GM18499 (cell line): ENCODE results near the gene LPAR5.
"Not testable (repeated sequence)": the region's sequence is repeated elsewhere in the genome, so short reads cannot be mapped to it uniquely, and the experiment has no call there.

Experiments used
- ATAC-seq: cut with Tn5 transposase; IDR thresholded peaks from one replicate; pipeline ENCODE4 v1.9.1; 2021; ENCODE audit warnings: moderate number of reproducible peaks; ENCODE audit not compliant: insufficient read depth, unreplicated experiment

The LPAR5 gene

DNA sequence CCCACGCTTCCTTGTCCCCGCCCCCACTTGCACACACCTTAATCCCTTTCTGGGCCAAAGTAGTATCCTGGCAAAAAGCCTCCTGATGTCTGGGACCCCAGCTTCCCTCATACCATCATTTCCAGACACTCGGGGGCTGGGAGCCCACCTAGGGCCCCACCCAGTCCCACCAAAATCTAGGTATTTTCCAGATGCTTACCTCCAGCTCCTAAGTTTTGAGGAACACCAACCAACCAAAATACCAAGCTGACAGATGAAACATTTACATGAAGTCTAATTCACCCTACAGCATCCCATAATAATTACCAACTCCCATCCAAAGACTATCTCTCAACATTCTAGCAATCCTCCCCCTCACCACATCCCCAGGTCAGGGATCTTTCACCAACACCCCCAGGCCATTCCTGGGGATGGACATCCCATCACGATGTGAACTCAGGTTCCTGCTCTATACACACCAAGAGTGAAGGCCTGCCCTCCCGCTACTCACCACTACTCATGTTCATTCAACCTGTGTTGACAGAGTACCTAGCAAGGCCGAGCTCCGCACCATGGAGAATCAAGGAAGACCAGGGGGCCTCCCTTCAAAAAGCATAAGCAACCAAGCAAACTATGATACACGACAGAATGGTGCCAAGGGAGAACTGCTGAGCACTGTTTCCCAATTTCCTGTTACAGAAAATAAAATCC is 27.0 kb downstream of the LPAR5 start:
- no peak for ATAC-seq

DNA sequence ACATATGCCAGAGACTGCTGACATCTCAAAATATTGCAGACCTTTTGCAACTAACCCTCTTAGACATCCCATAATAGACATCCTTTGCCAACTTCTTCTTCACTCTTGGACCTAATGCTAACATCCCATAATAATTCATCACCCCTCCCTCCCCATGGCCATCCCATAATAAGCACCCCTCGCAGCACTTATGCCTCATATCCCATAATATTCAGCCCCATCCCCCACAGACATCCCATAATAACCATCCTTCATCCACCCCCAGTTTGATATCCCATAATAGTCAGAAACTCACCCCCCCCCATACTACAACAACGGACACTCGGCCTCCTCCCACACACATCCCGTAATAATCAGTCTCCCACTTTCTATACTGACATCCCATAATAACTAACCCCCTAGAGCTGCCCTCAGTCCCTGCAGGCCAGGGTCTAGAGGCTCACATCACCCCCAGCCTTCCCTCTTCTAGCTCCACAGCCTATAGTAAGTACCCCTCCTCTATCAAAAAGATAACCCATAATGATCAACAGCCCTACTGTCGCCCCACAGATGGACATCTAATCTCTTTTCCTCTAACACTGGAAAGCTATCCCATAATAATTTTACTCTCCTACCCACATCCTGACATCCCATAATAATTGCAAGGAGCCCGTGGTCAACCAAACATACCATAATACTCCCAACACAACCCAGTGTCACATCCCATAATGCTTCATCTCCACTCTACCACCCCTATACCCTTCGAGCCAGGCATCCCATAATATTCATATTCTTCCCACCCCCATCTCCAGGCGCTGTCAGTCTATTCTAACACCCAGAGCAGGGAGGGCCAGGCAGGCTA is 27.8 kb downstream of the LPAR5 start:
- no peak for ATAC-seq

DNA sequence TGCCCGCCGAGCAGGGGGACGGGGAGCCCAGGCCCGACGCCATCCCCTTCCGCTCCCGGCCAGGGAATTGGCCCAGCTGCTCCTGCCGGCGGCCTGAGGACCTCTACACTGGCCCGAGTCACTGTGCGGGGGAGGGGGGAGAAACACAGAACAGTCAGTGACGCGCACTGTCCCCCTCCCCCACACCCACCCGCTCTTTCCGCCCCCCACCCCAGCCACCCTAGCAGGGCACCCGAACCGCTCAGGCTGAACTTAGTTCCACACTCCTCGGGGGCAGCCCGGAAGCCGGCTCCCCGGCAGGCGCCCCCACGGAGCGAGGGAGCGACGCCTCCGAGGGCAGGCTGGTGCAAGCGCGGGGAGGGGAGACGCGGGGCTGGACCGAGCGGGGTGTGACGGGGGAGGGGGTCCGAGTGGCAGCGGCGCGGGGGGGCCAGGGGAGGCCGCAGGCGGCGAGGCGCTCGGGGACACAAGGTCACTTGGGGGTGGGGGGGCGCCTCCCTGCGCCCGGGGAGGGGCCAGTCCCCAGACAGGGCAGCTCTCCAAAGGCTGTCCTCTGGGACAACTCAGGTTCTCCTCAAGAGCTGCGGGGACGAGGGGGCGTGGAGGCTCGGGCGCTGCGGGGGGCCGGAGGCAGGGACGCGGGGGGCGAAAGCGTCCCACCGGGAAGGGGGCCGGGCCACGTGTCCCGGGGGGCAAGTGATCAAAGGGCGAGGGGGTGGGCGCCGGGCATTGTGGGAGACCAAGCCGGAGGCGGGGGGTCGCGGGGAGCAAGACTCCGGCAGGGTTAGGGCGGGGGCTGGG is 29.2 kb downstream of the LPAR5 start:
- ATAC-seq, result no peak

DNA sequence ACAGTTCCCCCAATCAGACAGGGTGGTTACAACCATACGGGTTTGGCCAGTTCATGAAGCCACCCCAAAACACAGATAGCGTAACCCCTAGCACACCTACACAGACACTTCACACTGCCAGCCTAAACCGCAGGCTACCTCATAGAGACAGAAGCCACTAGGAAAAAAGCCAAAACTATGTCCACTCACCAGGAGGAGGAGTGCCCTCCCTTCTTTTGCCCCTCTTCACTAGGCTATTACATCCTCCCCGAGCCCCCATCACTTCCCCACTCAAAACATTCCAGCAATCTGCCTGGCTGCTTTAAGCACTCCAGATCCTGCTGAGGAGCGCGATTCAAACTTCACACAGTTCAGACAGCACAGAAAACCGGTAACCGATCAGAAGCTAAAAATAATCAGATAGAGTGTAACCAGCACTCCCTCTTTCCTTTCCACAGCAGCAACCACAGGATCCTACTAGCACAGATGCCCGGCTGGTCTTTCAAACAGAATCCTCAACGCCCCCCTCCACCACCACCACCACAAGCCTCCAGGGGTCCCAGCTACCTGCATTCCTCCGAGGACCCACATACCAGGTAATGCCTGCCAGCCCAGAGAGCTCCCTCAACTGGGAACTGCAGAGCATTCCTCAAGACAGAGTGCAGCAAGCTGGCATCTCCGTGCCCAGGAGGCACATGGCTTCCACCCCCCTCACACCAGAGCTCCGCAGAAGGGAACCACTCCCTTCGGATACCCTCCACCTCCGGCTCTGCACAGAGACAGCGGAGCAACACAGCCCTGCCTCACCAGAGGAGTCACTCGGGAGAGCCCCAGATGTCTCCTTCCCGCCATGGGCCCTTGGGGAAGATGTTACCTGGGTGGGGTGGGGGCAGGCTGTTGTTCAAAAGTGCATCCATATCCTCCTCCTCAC is 30.1 kb downstream of the LPAR5 start:
- ATAC-seq, result no peak

DNA sequence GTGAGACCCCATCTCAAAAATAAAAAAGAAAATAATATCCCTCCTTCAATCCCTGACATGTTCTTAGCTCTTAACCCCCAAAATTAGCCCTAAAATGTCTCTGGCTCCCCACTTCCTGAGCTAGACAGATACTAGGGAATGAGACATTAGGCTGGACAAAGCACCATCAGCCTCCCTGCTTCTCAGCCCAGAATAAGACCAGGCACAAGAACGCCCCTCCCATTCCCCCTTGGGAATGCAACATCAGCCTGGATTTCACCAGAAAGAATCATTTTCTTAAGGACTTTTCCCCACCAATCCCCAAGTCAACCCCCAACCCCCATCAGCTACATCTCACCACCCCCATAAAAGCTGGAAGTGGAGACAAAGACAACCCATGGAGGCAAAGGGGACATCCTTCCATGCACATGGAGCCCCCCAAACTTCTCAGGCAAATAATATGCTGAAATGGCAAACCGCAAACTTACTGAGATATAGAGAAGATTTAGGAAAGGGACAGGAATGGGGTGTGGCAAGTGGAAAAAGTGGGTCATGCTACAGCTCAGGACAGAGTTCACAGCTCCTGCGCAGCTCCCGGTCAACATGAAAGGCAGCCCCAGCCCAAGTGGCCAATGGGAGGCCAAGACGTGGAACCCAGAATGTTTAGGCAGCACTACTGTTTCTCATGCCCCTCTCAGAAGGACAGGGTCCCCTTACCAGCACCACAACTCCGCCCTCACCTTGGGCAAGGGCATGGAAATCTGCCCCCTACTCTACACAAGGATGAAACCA is 31.3 kb downstream of the LPAR5 start:
- ATAC-seq, result no peak

DNA sequence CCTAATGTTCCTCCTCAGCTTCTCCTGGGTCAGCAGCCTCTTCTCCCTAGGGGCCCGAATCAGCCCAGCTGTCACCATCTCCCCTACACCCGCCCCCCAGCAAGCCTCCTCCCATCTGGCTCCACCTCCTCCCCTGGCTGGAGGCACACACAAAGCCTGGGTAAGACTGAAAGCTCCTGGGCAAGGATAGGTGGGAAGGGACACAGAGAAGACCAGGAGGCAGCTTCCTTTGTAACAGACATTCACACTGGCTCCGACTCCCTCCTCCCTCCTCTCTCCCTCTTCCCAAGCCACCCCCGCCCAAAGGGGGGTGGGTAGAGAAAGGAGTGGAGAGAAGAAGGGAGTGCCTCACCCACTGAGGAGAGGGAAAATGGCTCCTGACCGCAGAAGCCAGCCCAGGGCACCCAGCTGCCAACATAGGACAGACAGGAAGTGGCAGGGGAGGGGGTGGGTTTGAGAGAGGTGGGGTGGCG is 32.6 kb downstream of the LPAR5 start:
- no peak for ATAC-seq

DNA sequence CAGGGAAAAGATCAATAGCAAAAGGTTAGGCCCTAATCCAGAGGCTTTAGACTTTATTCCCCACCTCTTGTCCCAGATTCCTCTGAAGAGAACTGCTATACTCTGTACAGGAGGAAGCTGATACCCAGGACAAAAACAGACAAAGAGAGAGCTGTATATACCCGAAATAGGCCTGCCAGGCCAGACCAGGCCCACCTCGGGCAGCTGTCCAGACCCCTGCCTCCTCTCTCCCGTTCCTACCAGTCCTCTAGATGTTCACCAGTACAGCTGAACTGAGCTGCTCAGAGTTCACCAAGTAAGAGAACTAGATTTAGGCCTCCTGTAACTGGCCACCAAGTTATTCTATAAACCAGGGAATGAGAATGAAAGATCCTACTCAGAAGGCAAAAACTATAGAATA is 33.2 kb downstream of the LPAR5 start:
- no peak for ATAC-seq

DNA sequence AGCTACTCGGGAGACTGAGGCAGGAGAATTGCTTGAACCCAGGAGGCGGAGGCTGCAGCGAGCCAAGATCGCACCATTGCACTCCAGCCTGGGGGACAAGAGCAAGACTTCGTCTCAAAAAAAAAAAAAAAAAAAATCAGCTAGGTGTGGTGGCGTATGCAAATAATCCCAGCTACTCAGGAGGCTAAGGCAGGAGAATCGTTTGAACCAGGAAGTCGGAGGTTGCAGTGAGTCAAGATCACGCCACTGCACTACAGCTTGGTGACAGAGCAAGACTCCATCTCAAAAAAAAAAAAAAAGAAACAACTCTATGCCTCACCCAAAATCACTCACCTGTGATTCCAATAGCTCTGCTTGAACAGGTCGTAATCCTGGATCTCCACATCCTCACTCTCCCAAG is 40.1 kb downstream of the LPAR5 start:
- ATAC-seq, result not testable (repeated sequence)

DNA sequence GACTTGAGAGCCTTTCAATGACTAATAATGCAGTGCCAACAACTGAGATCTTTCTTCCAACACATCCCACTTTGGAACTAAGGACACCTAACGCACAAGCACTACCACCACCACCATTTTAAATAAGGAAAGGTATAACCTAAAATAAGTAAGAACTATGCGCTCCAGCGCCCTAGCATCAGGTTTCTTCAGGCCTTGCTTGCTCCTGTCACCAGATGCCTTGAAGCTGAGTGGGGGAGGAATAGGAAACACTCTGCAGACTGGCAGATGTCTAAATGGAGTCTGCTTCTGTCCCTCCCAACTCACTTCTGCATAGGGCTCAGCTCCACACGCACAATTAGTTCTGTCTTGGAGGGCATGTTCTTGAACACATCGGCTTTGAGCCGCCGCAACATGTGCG is 43.7 kb downstream of the LPAR5 start:
- no peak for ATAC-seq

DNA sequence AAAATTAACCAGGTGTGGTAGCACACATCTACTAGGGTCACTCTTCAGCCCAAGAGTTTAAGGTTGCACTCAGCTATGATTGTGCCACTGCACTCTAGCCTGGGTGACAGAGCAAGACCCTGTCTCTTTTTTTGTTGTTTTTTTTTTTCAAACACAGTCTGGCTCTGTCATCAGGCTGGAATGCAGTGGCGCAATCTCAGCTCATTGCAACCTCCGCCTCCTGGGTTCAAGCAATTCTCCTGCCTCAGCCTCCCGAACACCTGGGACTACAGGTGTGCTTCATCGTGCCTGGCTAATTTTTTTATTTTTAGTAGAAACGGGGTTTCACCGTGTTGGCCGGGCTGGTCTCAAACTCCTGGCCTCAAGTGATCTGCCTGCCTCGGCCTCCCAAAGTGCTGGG is 49.2 kb downstream of the LPAR5 start:
- not testable (repeated sequence) for ATAC-seq

DNA sequence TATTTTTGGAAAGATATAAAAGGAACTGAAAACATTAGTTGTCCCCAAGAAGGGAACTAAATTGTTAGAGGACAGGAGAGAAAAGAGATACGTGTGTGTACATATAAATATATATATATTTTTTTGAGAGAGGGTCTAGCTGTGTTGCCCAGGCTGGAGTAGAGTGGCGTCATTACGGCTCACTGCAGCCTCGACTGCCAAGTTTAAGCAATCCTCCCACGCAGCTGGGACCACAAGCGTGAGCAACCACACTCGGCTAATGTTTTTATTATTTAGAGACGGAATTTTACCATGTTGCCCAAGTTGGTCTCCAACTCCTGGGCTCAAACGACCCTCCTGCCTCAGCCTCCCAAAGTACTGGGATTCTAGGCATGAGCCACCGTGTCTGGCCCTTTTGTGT is 51.5 kb downstream of the LPAR5 start:
- no peak for ATAC-seq

DNA sequence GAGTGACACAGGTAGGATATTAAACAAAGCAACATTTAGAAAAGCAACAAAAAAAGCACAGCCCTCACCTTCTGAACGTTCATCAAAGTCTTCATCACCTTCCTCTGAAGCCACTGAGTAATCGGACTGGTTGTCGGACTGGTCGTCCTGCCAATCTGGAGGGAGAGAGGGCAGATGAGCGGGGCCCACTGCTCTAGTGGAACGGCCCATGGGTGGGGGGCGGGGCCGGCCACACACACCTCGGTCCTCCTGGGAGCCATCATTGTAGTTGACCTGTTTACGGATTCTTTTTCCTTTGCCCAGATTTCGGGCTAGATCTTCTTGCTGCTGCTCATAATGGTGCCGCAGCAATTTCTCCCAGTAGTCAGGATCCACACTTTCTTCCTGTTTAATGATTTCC is 52.8 kb downstream of the LPAR5 start:
- no peak for ATAC-seq

DNA sequence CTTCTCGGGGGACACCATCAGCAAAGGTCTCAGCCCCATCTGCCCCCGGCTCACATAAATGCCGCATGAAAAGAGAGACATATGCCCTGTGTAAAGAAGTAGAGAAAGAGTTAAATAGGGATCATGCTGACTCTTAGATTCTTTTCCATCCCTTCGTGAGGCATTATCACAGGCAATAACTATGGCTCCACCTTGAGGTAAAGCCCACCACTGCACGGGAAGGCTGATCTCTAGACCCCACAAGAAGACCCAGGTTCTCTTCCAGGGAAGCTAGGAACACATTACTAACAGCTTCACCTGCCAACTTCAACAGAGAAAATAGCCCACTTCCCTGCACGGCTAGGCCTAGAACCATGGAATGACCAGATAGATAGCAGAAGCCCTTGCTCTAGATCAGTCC is 53.6 kb downstream of the LPAR5 start:
- ATAC-seq, result no peak

DNA sequence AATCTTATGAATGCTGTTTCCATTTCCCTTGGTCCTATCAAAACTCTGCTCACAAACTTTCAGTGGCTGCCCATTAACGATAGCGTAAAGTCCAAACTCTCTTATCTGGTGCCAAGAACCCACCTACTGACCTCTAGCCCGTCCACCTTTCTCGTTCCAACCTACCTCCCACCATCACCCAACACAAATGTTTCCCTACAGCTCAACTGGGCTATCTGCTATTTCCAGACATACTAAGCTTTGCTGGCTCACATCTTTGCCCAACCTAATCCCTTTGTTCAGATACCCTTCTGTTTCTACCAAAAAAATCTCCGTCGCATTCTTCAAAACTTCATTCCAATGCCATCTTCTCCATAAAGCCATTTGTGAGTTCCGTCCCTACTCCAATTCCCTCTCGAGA is 60.1 kb downstream of the LPAR5 start:
- no peak for ATAC-seq

DNA sequence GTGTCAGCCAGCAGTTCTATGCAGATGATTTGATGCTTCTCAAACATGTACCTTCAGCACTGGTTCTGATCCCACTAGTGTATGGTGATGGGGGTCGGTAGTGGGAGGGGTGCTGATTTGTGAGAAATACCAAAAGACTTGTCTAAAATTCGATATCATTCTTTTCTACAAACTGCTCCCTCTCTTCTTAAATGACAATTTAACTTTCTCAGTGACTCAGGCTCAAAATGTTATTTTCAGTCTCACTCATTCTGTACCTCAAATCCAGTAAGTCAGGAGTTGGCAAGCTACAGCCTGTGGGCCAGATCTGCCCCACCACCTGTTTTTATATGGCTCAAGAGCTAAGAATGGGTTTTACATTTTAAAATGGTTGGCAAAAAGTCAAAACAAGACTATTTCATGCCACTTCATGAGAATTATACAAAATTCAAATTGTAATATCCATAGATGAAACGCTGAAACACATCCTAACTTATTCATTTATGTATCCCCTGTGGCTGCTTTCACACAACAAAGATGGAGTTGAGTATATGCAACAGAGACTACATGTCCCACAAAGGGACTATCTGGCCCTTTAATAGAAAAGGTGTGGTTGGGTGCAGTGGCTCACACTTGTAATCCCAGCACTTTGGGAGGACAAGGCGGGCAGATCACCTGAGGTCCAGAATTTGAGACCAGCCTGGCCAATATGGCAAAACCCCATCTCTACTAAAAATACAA is 61.0 kb downstream of the LPAR5 start:
- no peak for ATAC-seq

DNA sequence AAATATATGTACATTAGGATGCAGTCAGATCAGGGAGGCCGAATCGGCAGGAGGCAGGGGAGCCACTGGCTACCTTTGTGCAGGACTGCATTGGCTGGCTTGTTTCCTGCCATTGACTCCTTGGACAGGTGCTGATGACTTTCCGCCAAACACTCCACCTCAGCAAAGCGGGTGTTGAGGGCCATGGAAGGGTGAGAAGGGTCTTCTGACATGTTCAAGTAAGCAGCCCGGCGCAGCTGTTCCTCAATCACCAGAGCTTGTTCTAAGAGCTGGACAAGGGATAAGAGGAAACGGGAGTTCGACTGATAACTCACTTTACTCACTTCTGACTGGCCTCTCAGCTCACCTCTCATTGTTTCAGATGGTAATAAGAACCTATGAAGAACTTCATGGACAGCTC is 62.8 kb downstream of the LPAR5 start:
- ATAC-seq, result no peak

DNA sequence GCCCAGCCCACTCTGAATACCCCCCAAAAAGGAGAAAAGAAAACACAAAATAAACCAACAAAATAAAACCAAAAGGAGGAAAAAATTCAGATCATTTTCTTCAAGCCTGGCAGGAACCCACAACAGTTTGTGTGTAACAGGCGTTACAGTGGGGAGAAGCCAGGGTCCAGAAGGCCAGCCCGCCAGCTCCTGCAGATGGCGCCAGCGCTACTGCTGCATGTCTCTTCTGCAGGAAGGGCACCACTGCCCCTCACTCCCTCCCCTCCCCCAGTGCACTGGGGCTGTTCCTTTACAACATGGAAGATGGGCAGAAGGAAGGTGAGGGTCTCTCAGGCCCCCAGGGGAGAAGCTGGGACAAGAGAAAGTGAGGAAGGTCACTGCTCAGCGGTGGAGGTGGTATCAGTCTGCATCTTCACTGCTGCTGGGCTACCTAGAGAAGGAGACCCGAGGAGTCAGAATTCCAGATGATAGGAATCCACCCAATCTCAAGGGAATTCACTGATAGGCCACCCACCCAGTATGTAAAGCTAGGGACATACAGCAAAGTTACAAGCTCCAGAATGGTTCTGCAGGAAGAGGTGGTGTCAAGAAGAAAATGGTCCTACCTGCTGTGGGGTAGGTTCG is 65.4 kb downstream of the LPAR5 start:
- no peak for ATAC-seq

DNA sequence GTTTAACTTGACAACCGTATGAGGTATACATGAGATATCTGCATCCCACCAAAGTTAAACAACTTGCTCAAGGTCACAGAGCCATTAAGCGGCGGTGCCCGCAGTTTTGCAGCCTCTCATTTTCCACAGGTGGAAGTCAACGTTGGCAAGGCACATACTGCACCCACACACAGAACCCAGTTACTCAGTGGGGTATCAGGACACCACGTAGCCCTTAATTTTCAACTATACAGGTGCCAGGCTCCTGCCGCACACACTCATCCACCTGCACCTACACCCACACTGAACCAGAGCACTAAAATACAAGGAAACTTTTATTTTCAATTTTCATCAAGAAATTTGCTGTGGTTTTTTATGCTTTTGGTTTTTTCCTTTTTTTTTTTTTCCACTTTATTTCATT is 66.0 kb downstream of the LPAR5 start:
- ATAC-seq, result no peak
